ENCODE results near the gene MAN1A1. TPM values are rescaled to one million over a fixed set of nuclear protein-coding genes. Genes with fewer than 3 reads are reported as not detected.

The MAN1A1 gene
- total RNA-seq = 11.6 and 17.0 TPM in 2 replicates

DNA sequence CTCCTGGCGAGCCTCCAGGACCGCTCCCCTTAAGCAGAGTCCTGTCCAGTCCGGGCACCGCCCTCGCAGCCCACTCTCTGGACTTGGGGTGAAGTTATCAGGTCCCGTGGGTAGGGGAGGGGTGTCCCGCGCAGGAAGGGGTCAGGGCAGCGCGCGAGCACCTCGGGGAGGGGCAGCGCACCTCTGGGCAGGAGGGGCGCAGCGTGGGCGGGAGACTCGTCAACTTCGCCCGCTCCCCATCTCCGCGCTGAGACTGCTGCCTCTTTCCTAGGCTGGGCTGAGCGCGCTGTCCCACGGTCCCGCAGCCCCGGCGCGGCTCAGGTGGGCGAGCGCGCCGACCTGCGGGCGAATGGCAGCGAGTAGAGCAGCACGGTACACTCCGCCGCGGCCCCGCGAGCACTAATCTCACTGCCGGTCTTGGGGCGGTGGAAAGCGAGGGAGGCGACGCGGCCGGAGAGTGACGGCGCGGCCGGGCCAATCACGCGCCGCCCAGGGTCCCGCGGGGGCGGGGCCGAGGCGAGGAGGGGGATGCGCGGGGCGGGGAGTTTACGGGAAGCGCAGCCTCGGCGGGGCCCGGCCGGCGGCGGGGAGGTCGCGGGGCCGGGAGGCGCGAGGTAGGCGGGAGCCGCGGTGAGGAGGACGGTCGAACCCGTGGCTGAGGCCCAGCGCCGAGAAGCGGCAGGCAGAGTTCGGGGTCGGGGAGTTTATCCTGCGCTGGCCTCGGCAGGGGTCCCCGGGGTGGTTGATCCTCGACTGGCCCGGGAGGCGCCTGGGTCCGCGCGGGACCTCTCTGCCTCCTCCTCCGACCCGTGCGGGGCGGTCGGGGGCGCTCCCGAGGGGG lies at the start of gene MAN1A1:
MAN1A1 (minus strand) TSS at position 401 of the 841 bp plus-strand sequence. CDS start 696 bp downstream, outside the sequence.

Measured in mesangial cell (primary cell).